HG02642 (cell line): Measurements from ENCODE around the gene ARMH4.

Experiments
- ATAC-seq: cut with Tn5 transposase; IDR thresholded peaks from one replicate; pipeline ENCODE4 v1.9.1; 2021; ENCODE audit warnings: mild to moderate bottlenecking; ENCODE audit not compliant: unreplicated experiment, poor library complexity

The ARMH4 gene, protein sequence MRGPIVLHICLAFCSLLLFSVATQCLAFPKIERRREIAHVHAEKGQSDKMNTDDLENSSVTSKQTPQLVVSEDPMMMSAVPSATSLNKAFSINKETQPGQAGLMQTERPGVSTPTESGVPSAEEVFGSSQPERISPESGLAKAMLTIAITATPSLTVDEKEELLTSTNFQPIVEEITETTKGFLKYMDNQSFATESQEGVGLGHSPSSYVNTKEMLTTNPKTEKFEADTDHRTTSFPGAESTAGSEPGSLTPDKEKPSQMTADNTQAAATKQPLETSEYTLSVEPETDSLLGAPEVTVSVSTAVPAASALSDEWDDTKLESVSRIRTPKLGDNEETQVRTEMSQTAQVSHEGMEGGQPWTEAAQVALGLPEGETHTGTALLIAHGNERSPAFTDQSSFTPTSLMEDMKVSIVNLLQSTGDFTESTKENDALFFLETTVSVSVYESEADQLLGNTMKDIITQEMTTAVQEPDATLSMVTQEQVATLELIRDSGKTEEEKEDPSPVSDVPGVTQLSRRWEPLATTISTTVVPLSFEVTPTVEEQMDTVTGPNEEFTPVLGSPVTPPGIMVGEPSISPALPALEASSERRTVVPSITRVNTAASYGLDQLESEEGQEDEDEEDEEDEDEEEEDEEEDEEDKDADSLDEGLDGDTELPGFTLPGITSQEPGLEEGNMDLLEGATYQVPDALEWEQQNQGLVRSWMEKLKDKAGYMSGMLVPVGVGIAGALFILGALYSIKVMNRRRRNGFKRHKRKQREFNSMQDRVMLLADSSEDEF

DNA sequence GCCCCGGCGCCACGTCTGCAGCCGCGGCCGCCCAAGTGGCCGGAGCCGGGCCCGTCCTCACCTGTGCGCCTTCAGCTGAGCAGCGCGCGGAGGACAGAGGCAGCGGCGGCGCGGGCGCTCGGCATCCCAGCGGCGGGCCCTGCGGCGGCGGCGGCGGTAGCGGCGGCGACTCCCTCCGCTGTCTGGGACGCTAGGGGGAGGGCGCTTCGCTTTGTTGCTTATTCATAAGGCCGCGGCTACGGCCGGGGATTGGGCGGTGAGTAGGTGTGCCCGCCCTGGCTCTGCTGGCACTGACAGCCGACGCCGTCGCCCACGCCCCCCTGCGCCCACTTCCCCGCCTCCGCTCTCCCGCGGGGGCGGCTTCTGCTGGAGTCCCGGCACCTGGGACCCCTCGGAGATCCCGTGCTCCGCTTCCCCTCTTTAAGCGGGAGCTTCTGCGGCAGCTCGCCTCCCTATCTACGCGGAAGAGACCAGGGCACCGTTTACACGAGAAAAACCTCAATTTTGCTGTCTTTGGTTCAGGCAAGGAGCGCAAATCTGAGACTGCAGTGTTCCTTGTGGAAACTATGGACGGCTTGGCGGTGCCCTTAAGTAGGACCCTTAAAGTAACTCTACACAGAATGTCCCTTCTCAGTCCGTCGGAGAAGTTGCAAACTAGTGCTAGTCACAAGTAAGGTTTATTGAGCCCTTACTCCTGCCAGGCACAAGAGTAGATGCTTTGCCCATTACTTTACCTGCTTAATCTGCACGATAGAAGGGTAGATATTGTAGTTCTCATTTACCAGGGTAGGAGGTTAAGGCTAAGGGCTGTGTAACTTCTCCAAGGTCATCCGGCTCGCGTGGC is at the start of gene ARMH4:
Gene ARMH4, minus strand, starts transcription at position 200 of the 844 bp plus-strand sequence. CDS start 12,855 bp downstream, outside the sequence.
- peak; percentile 98 for ATAC-seq

DNA sequence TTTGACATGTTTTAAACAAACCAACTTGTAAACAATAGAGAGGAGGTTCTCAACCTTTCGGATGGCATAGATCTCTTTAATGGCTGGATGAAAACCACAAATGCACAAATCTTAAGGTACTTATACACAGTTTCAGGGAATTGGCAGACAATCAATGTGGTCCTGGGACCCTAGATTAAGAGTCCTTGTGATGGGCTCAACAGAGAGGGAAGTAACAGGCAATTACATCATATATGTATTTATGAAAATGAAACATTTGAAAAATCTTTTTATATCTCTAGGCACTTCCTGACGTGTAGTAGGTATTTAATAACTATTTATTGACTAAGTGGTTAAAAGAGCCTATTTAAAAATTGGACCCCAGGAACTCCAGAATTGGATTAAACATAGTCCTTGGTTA is 48.8 kb upstream of the ARMH4 start:
- ATAC-seq, result no peak

DNA sequence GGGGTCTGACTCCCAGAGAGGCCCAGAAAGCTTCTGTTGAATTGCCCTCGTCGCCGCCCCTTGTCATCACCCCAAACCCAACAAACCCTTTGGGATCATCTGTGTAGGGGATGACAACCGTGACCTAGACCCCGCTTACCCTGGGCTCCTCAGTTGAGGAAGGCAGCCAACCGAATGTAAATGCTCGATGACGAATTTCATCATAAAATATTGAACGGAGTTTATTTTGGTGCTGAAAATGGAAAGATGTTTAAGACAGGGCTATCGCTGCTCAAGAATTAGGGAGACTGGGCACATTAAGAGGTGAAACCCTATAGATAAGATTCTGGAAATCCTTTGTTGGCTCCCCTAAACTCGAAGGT is 48.4 kb upstream of the ARMH4 start:
- peak; percentile 14 for ATAC-seq

DNA sequence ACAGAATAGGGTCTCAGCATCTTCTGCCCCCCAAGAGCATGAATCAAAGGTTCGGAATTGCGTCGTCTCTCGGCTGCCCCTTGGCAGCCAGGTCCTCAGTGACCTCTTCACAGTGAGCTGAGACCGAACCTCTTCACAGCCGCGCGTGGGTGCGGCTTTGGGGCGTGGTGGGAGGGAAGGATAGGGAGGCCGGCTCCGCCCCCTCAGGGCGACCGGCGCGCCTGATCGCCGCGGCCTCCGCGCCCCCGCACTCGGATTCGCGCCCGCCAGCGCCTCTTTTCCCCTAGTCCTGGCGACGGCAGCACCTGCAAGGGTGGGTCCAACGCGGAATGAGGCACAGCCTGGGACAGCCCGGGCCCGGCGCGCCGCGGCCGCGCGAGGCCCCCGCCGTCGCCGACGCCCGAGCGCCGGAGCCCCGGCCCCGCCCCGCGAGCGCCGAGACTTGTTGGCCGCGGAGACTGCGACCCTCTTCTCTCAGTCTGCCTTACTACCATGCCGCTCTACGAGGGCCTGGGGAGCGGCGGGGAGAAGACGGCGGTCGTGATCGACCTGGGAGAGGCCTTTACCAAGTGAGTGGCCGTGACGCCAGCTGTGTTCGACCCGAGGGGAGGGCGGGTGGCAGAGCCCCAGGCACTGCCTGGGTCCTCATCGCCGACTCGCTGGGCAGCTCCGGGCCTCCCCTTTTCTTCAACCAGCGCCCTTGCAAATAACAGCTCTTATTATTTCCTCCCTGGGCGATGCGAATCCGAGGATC is 47.9 kb upstream of the ARMH4 start, which contains the start of gene ACTR10:
Gene ACTR10, plus strand, starts transcription at position 424 of the 754 bp plus-strand sequence. Its CDS starts 69 bp downstream, at position 493.
- peak; percentile 96 for ATAC-seq

DNA sequence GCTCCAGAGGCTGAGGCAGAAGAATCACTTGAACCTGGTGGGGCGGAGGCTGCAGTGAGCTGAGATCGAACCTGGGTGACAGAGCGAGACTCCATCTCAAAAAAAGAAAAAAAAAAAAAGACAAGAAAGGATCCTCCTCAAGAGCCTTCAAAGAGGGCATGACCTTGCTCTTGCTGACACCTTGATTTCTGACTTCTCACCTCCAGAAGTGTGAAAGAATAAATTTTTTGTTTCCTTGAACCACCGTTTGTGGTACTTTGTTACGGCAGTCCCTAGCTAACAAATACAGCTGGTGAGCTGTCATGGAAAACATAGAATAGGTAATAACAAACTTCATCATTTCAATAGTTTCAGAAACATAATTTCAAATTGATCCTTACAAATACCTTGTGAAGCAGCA is 46.1 kb upstream of the ARMH4 start:
- ATAC-seq, result no peak

DNA sequence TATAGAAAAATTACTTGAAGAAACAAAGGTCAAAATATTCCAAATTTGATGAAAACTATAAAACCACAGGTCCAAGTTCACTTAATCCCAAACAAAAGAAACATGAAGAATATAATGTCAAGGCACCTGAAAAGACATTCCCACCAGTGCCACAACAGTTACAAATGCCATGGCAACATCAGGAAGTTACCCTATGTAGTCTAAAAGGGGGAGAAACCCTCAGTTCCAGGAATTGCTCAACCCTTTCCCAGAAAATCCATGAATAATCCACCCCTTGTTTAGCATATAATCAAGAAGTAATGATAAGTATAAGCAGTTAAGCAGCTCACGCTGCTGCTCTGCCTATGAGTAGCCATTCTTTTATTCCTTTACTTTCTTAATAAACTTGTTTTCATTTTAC is 44.2 kb upstream of the ARMH4 start:
- ATAC-seq, result no peak

DNA sequence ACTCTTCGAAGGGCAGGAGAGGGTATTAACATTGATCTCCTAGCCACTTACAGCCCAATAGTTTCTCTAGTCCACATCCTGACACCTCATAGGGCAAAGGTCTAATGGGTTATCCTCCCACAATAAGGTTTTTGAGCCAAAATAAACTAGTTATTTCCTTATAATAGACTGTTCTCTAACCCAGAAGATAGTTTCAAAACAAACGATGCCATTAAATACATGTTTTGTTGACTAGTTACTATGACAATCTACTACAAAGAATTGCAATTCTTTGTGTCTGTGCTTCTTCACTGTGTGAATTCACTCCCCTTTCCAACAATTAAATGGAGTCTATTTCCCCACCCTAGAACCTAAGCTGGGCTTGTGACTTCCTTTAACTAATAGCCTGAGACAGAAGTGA is 41.5 kb upstream of the ARMH4 start:
- no peak for ATAC-seq

DNA sequence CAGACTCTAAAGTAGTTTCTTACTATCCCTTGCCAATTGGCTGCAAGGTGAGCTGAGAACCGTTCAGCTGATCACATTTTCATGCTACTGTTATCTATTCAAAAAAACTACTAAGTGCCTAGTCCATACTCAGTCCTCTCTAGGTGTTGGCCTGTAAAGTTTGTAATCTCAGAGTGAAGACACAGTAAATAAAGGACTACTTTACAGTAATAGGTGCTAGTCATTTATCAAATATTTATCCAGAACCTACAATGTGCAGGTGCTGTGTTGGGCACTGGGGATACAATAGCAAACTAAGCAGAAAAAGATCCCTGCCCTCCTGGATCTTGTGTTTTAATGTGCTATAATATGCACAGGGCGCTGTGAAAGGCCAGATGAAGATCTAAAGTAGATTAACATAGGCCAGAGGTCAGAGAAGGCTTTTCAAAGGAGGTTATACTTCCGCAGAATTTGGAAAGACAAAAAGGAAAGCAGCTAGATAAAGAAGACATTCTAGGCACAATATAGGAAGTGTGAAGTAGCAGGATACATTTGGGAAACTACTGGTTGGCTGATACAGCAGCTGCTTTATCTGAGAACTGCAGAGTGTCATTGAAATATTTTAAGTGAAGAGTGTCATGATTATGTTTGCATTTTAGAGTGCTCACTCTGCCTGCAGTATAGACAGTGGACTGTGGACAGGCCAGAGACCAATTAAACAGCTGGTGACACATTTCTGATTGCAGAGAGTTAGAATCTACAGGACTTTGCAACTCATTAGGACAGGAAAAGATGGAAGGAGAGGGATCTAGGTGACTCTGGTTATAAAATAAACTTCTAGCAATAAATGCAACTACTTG is 40.0 kb upstream of the ARMH4 start:
- ATAC-seq, result no peak

DNA sequence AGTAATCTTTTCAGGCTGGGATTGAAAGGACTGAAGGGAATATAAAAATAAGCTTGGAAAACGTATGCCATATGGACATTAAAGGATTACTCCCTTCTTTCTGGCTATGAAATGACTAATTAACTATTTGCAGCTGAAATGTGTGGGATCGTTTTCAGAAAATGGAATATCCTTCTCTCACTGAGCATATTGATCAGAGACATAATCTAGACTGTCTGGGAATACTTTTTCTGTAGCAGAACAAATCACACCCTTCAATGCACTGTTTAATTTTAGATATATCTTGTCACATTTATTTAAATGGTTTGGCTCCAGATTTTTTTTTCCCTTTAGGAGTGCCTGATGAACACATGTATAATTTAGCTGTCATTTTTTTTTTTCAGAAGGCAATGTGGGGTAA is 37.2 kb upstream of the ARMH4 start:
- ATAC-seq, result no peak

DNA sequence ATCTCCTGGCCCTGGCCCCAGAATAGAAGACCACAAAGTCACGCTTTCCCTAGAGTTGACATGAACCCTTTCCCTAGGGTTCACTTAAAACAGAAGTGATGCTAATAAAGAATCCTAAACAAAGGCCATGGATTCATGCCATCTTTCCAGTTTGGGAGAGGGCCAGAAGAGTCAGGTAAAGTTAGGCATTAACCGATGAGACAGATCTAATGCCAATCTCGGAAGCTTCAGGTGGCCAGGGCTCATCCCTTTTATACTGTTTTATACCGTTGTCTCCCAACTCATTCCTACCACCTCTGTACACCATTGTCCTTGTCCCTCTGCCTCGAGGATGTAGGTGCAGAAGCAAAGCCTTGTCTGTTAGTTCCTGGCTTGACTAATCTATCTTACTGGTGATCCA is 25.1 kb upstream of the ARMH4 start:
- no peak for ATAC-seq

DNA sequence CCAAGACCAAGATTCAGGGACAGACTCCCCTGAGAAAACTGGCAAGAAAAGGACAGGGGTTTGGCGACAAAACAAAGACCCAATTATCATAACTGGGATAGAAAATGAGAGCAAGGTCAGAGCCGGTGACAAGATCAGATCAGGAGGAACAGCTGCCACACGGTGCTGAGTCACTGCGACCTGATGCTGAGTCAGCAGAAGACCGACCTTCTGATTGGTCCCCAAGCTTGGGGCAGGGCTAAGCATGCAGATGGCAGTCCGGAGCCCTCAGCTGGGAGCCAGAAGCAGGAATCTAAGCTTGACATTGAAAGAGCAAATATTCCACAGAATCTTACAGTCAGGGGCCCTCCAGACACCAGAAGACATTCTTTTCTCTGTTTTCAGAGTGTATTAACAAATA is 19.1 kb upstream of the ARMH4 start:
- peak; percentile 90 for ATAC-seq

DNA sequence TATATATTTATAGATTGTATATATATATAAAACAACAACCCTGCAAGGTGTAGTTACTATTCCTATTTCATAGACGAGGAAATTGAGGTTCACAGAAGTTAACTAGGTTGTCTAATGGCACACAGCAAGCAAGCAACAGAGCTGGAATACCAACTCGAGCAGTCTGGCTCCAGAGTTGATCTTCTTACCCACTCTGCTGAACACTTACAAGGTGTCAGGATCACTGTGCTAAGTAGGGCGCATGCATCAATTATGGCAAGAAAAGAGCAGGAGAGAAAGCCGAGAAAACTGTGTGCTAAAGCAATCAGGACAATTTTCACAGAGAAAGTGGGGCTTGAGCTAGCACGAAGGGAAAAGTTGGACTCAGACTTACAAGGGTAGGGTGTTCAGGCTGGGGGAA is 15.9 kb upstream of the ARMH4 start:
- ATAC-seq, result no peak

DNA sequence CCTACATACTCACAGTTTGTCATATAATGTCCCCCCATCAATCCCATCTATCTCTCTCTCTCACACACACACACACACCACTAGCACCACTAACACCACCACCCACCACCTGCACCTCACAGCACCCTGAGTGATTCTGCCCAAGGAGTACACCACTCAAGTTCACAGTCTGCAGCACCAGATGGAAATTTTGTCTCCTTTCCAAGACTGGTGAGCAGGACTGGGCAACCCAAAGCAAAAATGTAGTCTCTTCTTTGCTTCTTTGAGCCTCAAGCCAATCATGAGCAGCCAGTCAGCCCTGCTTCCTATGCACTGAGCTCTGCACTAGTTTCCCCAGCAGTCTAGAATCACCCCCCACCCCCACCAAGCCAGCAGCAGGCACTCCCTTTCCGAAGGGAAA is 15.0 kb upstream of the ARMH4 start:
- no peak for ATAC-seq

DNA sequence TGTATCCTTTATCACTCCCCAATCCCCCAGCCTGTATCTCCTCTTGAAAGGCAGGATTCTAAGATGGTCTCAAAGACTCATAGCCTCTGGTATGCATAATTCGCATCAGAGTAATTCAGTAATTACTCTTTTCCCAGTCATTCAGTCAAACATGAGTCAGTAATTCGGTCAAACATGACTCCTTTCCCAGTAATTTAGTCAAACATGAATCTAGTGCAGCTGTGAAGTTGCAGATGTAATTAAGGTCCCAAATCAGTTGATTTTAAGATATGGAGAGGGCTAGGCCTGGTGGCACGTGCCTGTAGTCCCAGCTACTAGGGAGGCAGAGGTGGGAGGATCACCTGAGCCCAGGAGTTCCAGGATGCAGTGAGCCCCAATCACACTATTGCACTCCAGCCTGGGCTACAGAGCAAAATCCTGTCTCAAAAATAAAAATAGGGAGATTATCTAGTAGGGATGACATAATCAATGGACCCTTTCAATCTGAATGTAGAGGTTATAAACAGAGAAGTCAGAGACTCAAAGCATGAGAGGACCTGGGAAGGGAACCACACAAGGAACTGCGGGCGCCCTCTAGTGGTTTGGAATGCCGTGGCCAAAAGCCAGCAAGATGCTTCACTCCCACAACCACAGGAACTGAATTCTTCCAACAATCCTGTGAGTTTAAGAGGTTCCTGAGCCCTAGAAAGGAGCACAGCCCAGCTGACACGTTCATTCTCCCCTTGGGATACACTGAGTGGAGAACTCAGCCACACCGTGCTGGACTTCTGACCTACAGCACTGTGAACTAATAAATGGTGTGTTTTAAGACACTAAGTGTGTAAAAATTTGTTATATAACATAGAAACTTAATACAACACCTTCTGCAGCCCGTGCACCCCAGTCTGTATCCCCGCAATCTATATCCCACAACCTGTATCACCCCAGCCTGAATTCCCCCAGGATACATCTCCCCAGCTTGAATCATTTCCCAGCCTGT is 14.3 kb upstream of the ARMH4 start:
- peak; percentile 53 for ATAC-seq

DNA sequence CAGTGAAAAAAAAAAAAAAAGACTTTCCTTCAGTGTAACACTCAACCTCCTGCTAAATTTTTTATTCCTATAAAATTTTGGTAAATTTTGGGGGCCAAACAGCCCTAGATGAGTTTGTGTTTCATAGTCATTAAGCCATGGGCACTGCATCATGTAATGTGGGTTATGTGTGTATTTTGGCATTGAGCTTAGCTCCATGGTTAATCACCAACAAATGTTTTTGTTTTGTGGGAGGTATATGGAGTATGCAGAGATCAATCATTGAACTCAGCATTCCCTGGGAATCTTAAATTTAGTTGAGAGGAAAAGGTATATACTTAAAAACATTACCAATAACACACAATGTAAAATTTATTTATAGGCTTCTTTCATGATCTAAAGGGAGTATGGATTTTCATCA is 8.5 kb upstream of the ARMH4 start:
- no peak for ATAC-seq

DNA sequence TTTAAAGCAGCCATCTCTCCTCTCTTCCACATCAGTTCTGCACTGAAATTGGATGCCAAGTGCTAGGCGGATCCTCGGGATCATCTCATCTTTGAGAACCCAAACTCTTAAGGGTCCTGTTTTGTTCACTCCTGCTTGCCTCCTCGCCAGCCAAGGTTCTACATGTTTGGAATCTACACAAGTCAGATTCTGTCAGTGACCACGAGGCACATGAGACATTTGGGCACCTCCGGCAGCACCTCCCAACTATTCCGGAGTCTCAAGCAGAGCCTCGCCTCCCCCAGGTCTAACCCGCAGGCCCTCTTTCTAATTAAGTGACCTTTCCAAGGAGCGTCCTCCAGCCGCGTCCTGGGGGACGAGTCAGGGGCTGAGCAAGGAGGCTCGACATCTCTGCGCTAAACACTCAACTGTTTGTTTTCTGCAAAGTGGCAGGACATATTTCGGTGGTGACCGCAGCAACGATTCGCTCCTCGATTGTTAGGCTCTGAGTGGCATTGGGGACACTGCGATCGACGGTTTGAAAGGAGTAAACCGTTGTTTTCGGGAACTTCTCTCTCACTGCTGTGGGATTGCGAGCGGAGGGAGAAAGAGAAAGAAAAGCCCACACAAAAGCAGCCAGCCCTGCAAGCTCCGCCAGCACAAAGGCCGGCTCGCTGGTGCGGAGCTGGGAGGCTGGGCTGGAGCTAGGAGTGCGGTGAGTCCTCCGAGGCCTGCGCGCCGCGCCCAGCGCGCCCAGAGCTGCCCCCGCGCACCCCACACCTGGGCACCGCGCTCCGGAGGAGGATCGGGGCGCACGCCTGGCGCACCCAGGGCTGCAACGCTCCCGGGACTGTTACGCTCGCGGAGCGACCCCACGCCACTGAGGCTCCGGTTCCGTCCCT is 640 bp downstream of the ARMH4 start:
- peak; percentile 51 for ATAC-seq

DNA sequence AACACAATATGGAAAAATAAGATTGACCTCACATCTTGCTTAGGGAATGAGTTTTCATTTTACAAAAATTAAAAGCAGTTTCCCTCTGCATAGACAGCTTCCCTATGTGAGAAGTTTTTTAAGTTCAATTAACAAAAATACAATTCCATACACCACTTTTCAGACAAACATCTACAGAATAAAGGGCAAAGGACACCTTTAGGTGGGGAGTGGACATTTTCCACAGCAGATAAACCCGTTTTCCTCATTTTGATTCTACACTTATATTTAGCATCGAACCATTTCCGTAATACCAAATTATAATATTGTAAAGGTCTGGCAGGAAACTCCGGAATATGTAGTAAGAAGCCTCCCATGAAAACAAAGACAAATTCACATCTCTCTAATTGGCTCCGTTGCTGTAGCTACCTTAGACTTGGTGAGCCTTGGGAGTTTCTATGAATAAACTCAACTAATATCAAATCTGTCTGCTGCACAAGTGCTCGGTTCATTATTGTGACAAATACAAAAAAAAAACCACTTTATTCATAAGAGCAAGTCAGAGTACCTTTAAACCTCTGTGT is 1.7 kb downstream of the ARMH4 start:
- no peak for ATAC-seq
